Prostate gland (tissue), 2 donors: ENCODE measurements around the gene BCAS3.

Experiments used
- POLR2A ChIP-seq: fragments of 450-650 bp; IDR thresholded peaks from one replicate; pipeline ENCODE4 v1.6.1; 2016; ENCODE audit warnings: antibody characterized with exemption, mild to moderate bottlenecking
- TF ChIP-seq, protein P1 (sequence below), 4 experiments: fragments of 200-600 bp in 2 of 4; fragments of 450-650 bp in 2 of 4; sonication (generic) in 2 of 4; IDR thresholded peaks; 1 replicate in 3 of 4; 2 replicates in 1 of 4; pipeline ENCODE4 v1.5.1; 2016 to 2019; ENCODE audit warnings: antibody characterized with exemption in 4 of 4, mild to moderate bottlenecking in 2 of 4, moderate library complexity in 2 of 4

DNA sequence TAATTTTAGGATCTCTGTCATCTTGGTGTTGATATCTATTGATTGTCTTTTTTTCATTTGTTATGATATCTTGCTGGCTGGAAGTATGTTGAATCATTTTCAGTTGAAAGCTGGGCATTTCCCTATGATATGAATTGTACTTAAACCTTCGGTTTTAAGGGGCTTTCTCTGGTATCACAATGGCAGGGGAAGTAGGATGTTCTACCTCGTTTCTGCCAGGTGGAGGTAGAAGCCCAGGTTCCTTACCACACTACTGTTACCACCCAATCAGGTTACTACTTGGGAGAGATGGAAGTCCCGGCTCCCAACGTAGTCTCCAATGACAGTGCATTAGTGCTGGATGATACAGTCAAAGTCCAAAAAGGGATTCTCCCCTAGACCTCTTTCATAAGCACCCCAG is 440.3 kb downstream of the BCAS3 start:
- TF ChIP-seq, protein P1, sequence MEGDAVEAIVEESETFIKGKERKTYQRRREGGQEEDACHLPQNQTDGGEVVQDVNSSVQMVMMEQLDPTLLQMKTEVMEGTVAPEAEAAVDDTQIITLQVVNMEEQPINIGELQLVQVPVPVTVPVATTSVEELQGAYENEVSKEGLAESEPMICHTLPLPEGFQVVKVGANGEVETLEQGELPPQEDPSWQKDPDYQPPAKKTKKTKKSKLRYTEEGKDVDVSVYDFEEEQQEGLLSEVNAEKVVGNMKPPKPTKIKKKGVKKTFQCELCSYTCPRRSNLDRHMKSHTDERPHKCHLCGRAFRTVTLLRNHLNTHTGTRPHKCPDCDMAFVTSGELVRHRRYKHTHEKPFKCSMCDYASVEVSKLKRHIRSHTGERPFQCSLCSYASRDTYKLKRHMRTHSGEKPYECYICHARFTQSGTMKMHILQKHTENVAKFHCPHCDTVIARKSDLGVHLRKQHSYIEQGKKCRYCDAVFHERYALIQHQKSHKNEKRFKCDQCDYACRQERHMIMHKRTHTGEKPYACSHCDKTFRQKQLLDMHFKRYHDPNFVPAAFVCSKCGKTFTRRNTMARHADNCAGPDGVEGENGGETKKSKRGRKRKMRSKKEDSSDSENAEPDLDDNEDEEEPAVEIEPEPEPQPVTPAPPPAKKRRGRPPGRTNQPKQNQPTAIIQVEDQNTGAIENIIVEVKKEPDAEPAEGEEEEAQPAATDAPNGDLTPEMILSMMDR (IDR thresholded peaks at IDR 0.05), result no peak
- TF ChIP-seq POLR2A, result no peak
